WI38 (cell line): ENCODE measurements around the gene TMEM134.

Source experiments
- H3K4me3 ChIP-seq: 2 replicates; pipeline ENCODE4 v1.5.1; 2011; ENCODE audit warnings: low read depth, mild to moderate bottlenecking, control low read depth, low read length
- TF ChIP-seq, protein P1 (sequence below): IDR thresholded peaks from 2 replicates; pipeline ENCODE4 v1.5.1; 2012; ENCODE audit warnings: low read depth, mild to moderate bottlenecking, control low read depth, low read length

Gene TMEM134

DNA sequence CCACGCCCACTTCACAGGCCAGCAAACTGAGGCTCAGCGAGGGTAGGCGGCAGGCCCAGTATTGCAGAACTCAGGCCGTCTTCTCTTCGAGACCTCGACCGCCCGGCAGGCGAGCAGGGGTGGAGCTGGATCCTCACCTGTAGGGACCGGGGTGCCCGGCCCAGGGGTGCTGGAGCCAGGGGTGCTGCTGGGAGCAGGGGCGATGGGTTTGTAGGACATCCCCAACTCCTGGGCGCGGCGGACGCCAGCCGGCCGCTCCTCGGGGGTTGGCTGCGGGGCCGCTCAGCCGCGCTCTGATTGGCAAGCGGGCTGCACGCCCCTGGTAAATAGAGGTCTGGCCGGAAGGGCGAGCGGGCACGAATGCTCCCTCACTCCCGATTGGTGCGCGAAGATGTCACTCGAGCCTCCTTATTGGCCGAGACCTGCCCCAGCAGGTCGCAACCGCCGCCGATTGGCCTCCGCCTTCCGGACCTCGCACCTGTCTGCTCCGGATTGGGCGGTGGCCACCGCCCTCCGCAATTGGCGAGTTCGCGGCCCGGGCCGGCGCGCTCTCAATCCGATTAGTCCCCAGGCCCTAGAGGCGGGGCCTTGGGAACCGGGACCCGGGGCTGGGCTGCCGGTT, 38.9 kb upstream of the TMEM134 start, which contains the start of gene CDK2AP2:
CDK2AP2 (minus strand) TSS at position 299 of the 622 bp plus-strand sequence; CDS start at position 219, 80 bp downstream.
- TF ChIP-seq, protein P1, sequence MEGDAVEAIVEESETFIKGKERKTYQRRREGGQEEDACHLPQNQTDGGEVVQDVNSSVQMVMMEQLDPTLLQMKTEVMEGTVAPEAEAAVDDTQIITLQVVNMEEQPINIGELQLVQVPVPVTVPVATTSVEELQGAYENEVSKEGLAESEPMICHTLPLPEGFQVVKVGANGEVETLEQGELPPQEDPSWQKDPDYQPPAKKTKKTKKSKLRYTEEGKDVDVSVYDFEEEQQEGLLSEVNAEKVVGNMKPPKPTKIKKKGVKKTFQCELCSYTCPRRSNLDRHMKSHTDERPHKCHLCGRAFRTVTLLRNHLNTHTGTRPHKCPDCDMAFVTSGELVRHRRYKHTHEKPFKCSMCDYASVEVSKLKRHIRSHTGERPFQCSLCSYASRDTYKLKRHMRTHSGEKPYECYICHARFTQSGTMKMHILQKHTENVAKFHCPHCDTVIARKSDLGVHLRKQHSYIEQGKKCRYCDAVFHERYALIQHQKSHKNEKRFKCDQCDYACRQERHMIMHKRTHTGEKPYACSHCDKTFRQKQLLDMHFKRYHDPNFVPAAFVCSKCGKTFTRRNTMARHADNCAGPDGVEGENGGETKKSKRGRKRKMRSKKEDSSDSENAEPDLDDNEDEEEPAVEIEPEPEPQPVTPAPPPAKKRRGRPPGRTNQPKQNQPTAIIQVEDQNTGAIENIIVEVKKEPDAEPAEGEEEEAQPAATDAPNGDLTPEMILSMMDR: no peak
- H3K4me3 ChIP-seq: peak within 1 kb of the TSS; percentile 82

DNA sequence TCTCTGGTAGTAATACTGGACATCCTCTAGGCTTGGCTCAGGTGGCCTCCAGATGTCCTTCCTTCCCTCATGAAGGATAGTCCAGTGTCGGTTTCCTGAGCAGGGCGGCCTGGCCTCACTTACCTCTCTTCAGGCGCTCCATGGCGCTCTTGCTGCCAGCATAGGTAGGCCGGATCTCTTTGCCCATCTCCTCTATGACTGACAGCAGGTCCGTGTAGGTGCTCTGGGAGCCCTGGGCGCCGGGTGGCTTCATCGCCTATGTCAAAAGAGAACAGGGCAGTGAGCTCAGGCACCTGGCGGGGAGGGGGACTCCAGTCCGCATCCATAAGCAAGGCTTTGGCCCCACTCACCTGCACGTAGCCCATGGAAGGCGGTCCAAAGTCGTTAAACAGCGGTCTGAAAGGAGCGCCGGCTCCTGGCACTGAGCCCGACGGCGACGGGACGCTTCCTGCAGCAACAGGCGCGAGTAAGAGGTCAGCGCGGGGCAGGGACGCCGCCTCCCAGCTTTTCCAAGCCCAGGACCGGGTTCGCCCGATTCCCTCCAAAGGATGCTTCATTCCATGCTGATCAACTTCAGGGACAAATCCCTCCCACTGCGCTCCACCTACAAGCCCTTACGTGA, 38.3 kb upstream of the TMEM134 start:
- TF ChIP-seq, protein P1: no peak
- H3K4me3 ChIP-seq: peak overlapping the region; percentile 82

DNA sequence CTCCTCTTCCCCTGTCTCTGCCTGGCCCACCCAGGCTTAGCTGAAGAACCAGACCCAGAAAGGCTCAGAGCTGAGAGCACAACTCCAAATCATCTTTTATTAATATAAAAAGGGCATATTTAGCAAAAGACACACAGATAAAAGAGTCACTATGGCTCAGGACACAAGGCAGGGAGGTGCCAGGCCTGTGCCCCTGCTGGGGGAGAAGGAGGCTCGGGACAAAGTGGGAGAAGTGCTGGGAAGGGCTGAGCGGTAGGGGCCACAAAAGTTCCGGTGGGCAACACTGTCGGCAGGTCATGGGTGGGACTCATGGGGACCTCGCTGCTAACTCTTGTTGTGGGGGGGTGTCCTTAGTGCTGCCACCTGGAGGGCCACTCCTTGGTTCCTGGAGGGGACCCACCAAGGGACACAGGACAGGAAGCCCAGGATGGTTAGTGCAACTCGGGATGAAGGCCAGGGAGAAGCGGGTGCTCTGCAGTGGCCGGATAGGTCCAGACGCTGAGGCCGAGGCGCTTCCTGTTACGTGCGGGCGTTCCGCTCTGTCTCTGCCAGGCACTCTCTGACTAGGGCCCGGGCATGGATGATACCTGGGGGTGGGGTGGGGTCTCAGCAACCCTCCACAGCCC, 37.5 kb upstream of the TMEM134 start:
- no peak overlapping the region for H3K4me3 ChIP-seq
- TF ChIP-seq, protein P1: no peak

DNA sequence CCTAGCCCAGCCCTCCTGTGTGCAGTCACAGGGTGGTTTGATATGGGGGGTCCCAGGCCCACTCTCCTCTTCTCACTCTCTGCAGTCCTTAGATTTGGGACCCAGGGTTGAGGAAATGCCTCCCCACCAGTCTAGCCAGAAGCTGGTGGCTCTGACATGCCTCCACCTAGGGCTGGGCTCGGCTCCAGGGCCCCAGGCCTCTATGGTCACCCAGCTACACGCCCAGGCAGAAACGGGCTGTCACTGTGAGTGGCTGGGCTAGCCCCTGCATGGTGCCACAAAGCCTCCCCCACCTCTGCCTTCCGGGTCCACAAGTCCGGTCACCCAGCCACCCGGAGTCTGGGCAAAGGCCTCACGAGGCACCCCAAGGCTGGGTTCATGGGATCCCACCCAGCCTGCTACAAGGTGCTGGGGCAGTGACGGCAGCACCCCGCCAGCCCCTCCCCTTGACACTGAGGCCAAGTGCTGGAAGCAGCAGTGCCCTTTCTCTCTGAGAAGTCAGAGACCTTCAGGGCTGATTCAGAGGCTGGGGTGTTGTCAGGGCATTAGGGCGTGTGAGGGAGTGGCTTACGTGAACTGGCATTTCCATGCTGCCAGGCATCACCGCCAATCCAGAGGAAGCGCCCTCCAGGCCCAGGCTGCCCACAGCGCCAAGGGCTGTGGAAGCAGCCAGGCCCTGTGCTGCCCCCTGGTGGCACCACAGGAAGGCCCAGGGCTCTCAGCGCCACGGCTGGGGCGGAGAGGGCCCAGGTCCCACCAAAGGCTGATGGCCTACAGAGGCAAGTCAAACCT, 36.8 kb upstream of the TMEM134 start:
- H3K4me3 ChIP-seq: peak overlapping the region; percentile 71
- TF ChIP-seq, protein P1: peak; percentile 95

DNA sequence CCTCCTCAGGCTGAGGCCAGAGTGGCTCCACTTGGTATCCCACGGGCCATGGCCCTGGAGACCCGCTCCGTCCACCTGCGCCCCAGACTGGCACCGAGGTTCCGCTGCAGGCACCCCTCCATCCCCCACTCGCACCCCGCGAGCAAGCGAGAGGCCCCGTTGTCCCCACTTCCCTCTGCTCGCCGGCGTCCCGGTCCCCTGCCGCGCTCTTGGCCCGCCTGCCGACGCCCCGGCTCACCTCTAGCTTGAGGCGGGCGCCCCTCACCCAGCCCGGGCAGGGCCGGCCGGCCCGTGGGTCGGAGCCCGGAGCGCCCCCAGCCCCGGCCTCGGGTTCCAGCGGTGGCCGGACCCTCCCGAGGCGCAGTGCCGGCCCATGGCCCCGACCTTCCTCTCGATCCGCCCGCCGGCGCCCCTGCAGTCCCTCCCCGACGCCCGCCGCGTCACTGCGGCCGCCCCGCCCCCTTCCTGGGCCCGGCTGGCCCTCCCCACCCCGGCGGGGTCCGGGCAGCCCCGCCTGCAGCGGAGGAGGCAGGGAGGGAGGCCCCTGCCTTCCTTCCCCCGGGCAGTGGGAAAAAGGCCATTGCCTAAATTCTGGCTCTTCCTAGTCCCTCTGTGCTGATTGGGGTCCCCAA, 36.0 kb upstream of the TMEM134 start, which contains the start of gene PITPNM1:
PITPNM1 (minus strand) TSS at position 414 of the 632 bp plus-strand sequence. CDS start 1,183 bp downstream, outside the sequence.
- TF ChIP-seq, protein P1: no peak

DNA sequence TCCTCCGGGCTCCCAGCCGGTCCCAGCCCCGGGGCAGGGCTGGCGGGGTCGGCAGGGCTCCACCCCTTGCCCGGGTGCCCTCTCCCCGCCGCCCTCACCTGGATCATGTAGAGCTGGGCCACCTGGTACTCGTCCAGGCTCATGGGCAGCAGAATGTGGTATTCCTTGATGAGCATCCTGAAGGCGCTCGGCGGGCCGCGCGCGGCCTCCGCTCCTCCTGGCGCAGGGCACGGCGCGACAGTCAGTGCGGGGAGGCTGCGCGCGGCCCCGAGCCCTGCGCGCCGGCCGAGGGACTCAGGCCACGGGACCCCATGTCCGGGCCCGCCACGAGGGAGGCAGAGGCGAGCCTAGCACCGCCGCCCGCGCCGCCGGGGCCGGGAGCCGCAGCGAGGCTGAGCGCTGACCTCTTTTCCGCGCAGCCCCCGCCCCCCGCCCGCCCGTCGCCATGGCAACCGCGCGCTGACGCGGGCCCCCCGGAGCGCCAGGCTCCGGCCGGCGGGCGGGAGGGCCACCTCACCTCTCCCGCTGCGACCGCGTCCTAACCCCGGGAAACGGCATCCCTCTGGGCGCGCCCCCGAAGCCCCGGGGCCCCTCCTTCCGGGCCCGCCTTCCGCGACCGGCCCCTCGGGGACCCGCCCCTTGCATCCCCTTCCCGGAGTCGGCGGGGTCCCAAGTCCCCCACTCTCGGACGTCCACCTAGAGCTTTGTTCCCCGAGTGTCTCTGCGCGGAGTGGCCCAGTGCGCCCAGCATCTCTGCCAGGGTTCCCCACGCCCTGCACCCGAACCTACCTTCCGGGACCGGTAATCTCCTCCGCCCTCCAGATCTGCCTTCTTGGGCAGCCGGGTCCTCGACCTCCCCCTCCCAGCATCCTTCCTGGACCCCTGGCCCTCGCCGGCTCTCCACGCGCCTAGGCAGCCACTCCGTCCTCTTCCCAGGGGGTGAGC, 35.2 kb upstream of the TMEM134 start:
- TF ChIP-seq, protein P1: no peak
- H3K4me3 ChIP-seq: peak overlapping the region; percentile 71

More for the DNA sequence above, 36.0 kb upstream of the TMEM134 start, which contains the start of gene PITPNM1:
- H3K4me3 ChIP-seq: peak within 1 kb of the TSS; percentile 71
